ENCODE data around the gene GAB3. TPM values are rescaled to one million over a fixed set of nuclear protein-coding genes. Genes with fewer than 3 reads are reported as not detected.

Gene GAB3
- total RNA-seq, 4 donors from 2014 or later: 3.5 to 7.4 (median 5.0) TPM

DNA sequence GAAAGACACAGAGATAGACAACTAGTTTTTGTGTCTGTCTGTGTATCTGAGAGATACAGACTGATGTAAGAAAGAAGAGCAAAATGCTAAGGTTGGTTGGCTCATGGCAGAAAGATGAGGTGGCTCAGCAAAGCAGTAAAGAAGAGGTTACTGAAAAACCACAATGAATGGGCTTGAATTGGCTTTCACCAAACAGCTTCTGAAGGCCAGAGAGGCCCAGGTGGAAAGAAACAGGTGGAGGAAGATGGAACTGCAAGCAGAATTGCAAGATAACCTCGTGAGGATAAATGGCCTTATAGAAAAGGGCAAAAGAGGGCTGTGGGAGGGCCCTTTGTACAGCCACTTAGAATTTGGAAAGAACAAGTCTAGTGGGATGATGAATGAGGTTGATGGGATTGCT, 39.6 kb downstream of the GAB3 start:
- Histone ChIP-seq H3K9me3 (no peaks in the 10 kb centered on the region), H3K27ac (no peak overlapping the region), H3K27me3 (no peaks in the 10 kb centered on the region), H3K36me3 (no peaks in the 10 kb centered on the region), H3K4me3 (no peak overlapping the region), H3K4me1 (no peaks in the 10 kb centered on the region)
- DNase-seq: no peak
- TF ChIP-seq, protein P1, sequence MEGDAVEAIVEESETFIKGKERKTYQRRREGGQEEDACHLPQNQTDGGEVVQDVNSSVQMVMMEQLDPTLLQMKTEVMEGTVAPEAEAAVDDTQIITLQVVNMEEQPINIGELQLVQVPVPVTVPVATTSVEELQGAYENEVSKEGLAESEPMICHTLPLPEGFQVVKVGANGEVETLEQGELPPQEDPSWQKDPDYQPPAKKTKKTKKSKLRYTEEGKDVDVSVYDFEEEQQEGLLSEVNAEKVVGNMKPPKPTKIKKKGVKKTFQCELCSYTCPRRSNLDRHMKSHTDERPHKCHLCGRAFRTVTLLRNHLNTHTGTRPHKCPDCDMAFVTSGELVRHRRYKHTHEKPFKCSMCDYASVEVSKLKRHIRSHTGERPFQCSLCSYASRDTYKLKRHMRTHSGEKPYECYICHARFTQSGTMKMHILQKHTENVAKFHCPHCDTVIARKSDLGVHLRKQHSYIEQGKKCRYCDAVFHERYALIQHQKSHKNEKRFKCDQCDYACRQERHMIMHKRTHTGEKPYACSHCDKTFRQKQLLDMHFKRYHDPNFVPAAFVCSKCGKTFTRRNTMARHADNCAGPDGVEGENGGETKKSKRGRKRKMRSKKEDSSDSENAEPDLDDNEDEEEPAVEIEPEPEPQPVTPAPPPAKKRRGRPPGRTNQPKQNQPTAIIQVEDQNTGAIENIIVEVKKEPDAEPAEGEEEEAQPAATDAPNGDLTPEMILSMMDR (IDR thresholded peaks at IDR 0.05): no peak
- no peak for TF ChIP-seq POLR2A (IDR thresholded peaks at IDR 0.05)

DNA sequence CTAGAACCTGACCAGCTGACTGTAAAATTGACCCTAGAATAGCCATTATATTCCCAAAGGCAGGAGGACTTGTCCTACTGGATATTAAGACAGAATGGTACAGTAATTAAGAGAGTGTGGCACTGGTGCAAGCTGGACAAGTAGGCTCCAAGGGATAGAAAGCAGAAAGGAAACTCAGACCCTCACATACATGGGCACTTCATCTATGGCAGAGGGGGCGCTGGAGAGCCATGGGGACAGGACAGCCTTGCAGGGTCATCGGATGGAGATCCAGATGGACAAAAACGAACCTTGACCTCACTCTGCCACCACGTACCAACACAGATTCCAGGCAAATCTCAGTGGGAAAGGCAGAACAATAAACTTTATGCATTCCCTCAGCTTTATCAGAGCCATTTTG, 40.6 kb downstream of the GAB3 start:
- Histone ChIP-seq H3K27me3 (no peaks in the 10 kb centered on the region), H3K36me3 (no peaks in the 10 kb centered on the region), H3K9me3 (no peaks in the 10 kb centered on the region), H3K4me1 (no peaks in the 10 kb centered on the region), H3K27ac (no peak overlapping the region), H3K4me3 (no peak overlapping the region)
- TF ChIP-seq, protein P1 (IDR thresholded peaks at IDR 0.05): no peak
- no peak for TF ChIP-seq POLR2A (IDR thresholded peaks at IDR 0.05)
- no peak for DNase-seq

- TF ChIP-seq, protein P1 (IDR thresholded peaks at IDR 0.05): no peak
- no peak for TF ChIP-seq POLR2A (IDR thresholded peaks at IDR 0.05)
- H3K4me1 ChIP-seq: no peaks in the 10 kb centered on the region
- no peaks in the 10 kb centered on the region for H3K27me3 ChIP-seq
- no peaks in the 10 kb centered on the region for H3K9me3 ChIP-seq
- no peak overlapping the region for H3K27ac ChIP-seq
- DNase-seq: no peak
- H3K4me3 ChIP-seq: no peak overlapping the region
- no peaks in the 10 kb centered on the region for H3K36me3 ChIP-seq
These were observed 52.1 kb downstream of the GAB3 start for GRCh38 chrX:154698630-154699248.

GRCh38 chrX:154696676-154697045, 54.2 kb downstream of the GAB3 start:
- H3K36me3 ChIP-seq: no peaks in the 10 kb centered on the region
- H3K9me3 ChIP-seq: no peaks in the 10 kb centered on the region
- H3K27ac ChIP-seq: no peak overlapping the region
- H3K4me3 ChIP-seq: no peak overlapping the region
- TF ChIP-seq, protein P1 (IDR thresholded peaks at IDR 0.05): no peak
- no peak for TF ChIP-seq POLR2A (IDR thresholded peaks at IDR 0.05)
- no peaks in the 10 kb centered on the region for H3K4me1 ChIP-seq
- no peaks in the 10 kb centered on the region for H3K27me3 ChIP-seq
- no peak for DNase-seq

GRCh38 chrX:154695911-154696675, 54.8 kb downstream of the GAB3 start:
- Histone ChIP-seq H3K9me3 (no peaks in the 10 kb centered on the region), H3K27me3 (no peaks in the 10 kb centered on the region), H3K36me3 (no peaks in the 10 kb centered on the region), H3K27ac (no peak overlapping the region), H3K4me1 (no peaks in the 10 kb centered on the region), H3K4me3 (no peak overlapping the region)
- DNase-seq: no peak
- TF ChIP-seq, protein P1 (IDR thresholded peaks at IDR 0.05): no peak
- no peak for TF ChIP-seq POLR2A (IDR thresholded peaks at IDR 0.05)
